DMS153 (cell line): ENCODE results near the gene RPS6KB1.
"Not testable (repeated sequence)": the region's sequence is repeated elsewhere in the genome, so short reads cannot be mapped to it uniquely, and the experiment has no call there.

Source experiments
- DNase-seq: peaks from one replicate; lab custom pipeline; 2025; lab: John Stamatoyannopoulos, UW

The RPS6KB1 gene

DNA sequence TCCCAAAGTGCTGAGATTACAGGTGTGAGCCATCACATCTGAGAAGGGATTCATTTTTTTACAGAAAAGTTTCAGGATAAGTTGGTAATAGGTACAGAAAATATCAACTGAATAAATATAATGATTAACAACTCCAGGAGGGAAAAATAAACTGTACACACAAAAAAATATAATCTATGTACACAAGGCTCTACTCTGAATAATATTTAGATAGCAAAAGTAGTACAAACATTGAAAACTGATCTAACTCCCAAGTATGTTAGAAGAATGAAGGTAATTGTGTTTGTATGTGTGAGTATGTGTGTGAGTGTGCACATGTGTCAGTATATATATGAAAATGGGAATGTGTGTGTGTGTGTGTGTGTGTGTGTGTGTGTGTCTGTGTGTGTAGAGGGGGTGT, 20.6 kb upstream of the RPS6KB1 start:
- no peak for DNase-seq

DNA sequence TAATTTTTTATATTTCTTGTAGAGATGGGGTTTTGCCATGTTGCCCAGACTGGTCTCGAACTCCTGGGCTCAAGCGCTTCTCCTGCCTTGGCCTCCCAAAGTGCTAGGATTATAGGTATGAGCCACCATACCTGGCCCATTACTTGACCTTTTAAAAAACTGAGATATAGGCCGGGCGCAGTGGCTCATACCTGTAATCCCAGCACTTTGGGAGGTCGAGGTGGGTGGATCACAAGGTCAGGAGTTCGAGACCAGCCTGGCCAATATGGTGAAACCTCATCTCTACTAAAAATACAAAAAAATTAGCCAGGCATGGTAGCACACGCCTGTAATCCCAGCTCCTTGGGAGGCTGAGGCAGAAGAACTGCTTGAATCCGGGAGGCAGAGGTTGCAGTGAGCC, 19.5 kb upstream of the RPS6KB1 start:
- not testable (repeated sequence) for DNase-seq

DNA sequence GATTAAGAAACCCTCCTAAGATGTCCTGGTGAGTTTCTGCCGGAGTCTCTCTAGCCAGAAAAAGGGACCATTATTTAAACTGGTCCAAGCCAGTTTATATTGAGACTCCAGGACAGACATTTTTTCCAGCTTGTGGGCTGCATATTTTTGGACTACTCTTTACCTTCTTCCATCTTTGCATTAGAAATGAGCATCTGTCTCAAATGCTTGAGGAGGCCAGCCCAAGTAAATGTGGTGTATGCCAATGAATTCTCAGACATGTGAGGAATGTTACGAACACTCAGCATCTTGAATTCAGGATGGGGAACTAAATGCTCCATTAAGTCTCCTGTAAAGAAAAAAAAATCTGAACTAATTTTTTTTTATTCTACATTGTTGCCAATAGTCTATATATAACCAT, 18.5 kb upstream of the RPS6KB1 start:
- no peak for DNase-seq

GRCh38 chr17:59876107-59876506, 16.8 kb upstream of the RPS6KB1 start:
- no peak for DNase-seq

DNA sequence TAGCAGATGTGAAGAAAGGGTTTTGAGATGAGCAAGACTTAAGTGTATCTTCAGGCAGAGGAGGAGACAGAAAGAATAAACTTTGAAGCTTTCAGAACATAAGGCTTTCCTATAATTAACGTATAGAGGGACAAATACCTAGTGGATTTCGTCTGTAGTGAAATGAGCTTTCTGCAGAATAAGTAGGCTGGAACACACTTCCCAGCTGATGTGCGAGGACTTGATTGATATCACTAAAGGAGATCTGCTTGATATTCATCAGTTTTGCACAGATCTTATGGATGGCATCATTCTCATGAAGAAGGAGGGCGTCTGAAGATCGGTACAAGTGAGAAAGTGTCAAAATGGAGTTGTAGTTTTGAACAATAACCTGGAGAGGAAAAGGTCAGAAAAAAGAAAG, 15.0 kb upstream of the RPS6KB1 start:
- DNase-seq, result no peak

- DNase-seq, result no peak
Measured at GRCh38 chr17:59878624-59879023, 14.3 kb upstream of the RPS6KB1 start.

GRCh38 chr17:59884861-59885260, 8.1 kb upstream of the RPS6KB1 start:
- no peak for DNase-seq

DNA sequence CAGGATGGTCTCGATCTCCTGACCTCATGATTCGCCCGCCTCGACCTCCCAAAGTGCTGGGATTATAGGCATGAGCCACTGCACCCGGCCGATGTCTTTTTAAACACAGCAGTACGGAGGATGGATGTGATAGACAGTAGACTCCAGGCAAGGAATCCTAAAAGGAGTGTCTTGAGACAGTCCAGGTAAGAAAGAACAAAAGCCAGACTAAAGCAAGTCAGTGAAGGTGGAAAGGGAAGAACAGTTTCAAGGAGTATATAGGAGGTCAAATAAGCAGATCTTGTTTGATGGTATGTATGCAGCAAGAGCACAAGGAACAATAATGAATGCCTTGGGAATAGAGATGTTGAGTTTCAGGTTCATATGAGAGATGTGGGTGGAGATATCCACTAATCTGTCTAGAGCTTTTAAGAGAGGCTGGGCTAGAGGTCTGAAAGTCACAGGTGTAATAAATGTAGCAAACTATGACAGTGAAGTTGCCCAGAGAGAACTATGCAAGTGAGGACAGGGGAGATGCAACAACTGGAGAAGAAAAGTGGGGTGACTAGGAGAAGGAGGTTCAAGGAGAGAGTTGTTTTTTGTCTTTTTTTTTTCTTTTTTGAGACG, 4.7 kb upstream of the RPS6KB1 start:
- DNase-seq, result no peak

DNA sequence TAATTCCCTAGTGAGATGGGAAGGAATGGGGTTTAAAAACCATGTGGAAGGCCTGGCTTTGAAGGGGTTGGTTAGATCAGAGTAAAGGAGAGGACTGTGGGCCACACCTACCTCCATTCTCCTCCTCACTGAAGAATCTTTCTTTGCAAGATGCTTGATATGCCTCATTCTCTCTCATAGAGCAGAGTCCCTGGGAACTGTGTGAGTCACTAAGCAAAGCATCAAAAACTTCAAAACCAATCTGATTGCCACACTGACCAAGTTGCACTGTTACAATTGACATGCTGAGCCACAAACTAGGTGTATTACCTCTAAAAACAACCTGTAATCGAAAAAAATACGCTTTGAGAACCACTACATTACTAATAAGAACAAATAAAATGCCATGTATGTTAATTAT, 2.2 kb upstream of the RPS6KB1 start:
- DNase-seq, result no peak

DNA sequence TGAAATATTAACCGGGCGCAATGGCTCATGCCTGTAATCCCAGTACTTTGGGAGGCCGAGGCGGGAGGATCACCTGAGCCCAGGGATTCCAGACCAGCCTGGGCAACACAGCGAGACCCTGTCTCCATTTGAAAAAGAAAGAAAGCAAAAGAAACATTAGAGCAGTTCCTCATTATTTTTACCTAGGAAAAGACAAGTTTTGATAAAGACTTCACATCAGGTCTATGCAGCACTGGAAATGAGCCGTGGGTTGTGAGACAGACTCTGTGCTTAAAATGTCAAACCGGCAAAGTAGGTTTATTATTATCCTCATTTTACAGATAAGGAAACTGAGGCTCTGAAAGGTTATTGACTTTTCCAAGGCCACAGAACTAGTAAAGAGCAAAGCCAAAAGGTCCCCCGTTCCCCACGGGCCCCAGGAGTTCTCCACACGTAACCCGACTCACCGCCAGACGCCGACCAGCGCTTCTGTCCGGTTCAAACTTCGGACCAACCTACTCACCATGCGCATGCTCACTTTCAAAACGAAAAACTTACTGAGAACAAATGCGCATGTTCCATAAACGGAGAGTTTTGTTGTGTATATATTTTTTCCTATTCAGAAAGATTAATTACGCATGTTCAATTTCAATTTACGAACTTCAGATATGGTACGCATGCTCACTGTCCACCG, 534 bp upstream of the RPS6KB1 start:
- DNase-seq, result no peak

- DNase-seq, result no peak
Measured at GRCh38 chr17:59893676-59894100, 767 bp downstream of the RPS6KB1 start.

DNA sequence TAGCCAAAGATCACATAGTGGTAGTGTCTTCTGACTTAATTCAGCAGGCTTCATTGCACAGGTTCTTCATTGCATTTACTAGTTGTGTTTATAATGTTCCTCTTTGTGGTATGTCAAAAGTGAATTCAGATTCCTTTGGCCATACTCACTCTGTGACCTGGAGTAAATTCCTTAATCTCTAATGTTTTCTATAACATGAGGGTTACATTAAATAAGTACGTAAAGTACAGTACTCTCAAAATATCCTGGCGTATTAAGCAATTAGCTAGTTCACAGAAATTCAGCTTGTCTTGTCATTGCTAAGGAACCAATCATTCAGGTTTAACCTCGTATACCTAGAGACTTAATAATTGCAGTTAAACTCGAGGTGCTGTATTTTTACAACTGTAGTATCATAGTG, 4.2 kb downstream of the RPS6KB1 start:
- no peak for DNase-seq

GRCh38 chr17:59899099-59899498, 6.2 kb downstream of the RPS6KB1 start:
- DNase-seq, result no peak

DNA sequence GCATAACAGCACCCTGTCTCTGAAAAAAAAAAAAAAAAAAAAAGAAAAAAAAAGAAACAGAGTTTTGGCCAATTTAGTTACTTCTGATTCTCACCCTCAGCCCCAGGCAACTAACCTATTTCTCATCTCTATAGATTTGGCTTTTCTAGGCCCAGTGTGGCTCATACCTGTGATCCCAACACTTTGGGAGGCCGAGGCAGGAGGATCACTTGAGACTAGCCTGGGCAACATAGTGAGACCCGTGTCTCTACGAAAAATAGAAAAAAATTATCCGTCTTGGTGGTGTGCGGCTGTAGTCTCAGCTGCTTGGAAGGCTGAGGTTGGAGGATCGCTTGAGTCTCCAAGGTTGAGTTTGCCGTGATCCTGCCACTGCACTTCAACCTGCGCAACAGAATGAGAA, 8.7 kb downstream of the RPS6KB1 start:
- DNase-seq, result no peak

GRCh38 chr17:59903455-59903854, 10.5 kb downstream of the RPS6KB1 start:
- no peak for DNase-seq

GRCh38 chr17:59907467-59907866, 14.5 kb downstream of the RPS6KB1 start:
- no peak for DNase-seq

- no peak for DNase-seq
Measured at GRCh38 chr17:59914274-59914854, 21.4 kb downstream of the RPS6KB1 start.

- no peak for DNase-seq
Measured at GRCh38 chr17:59916446-59916845, 23.5 kb downstream of the RPS6KB1 start.

DNA sequence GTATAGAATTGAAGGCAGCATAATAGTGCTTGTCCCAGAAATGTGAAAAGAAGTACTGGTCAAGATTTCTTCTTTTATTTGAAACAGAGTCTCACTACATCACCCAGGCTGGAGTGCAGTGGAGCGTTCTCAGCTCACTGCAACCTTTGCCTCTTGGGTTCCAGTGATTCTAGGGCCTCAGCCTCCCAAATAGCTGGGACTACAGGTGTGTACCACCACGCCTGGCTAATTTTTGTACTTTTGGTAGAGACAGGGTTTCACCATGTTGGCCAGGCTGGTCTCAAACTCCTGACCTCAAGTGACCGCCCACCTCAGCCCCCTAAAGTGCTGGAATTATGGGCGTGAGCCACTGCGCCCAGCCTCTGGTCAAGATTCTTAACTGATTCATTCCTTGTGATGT, 27.7 kb downstream of the RPS6KB1 start:
- not testable (repeated sequence) for DNase-seq

DNA sequence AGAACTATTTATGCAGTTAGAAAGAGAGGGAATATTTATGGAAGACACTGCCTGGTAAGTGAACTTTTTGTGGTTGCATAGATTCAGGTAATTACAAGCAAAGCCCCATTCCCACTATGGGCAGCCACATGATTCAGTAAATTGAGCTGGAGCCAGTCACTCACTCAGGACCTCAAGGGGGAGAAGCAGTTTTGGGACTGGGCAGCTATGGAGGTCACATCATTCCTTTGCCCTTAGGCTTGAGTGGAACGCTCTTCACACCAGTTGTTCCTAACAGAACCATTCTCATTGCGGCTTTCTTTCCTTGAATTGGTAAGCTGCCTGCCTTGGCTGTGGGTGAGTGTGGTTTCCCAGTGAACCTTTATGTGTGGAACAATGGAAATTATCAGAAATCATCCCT, 37.2 kb downstream of the RPS6KB1 start:
- not testable (repeated sequence) for DNase-seq

DNA sequence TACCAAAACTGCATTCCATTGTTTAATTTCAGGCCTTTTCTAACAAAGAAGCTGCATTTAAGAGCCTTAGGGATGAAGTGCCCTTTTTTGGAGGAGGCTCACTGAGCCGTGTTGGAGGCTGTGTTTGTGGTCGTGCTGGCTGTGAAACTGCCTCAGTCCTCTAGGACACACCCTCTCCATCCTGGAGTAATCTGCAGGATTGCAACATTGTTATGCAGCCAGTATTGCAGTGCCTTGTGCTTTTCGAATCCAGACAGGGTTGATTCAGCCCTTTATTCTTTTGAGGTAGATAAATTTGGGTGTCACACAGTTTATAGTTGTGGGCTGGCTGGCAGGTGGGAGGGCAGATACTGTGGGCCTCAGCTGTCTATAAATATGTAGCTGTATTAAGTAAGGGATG, 37.8 kb downstream of the RPS6KB1 start:
- not testable (repeated sequence) for DNase-seq

- not testable (repeated sequence) for DNase-seq
Measured at GRCh38 chr17:59933317-59933716, 40.4 kb downstream of the RPS6KB1 start.

DNA sequence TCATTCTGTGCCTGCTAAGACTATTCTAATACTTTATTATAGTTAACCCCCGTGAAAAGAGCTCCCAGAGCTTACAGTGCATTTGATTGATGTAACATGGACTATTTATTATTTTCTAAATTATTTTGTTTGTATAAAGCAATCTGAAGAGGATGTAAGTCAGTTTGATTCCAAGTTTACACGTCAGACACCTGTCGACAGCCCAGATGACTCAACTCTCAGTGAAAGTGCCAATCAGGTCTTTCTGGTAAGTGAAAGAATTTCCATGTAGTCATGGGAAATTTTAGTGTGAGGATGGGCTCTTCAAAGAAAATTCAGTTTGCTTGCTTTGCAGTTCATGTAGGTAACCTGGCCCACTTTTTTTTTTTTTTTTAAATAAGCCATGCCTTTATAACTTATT, 47.8 kb downstream of the RPS6KB1 start:
- DNase-seq, result not testable (repeated sequence)

- DNase-seq, result no peak
Measured at GRCh38 chr17:59941131-59941530, 48.2 kb downstream of the RPS6KB1 start.
